Measurements from ENCODE around the gene HBE1. TPM values are rescaled to one million over a fixed set of nuclear protein-coding genes. Genes with fewer than 3 reads are reported as not detected.

Gene HBE1
- total and polyA plus RNA-seq, 2 experiments from 2014 or later = not detected

DNA sequence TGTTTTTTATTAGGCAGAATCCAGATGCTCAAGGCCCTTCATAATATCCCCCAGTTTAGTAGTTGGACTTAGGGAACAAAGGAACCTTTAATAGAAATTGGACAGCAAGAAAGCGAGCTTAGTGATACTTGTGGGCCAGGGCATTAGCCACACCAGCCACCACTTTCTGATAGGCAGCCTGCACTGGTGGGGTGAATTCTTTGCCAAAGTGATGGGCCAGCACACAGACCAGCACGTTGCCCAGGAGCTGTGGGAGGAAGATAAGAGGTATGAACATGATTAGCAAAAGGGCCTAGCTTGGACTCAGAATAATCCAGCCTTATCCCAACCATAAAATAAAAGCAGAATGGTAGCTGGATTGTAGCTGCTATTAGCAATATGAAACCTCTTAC lies 44.3 kb downstream of the HBE1 start:
- Histone ChIP-seq H3K4me1 (ENCODE audit: insufficient read depth) (no peaks in the 10 kb centered on the region), H3K27me3 (ENCODE audit: insufficient read depth) (no peaks in the 10 kb centered on the region), H3K9me2 (ENCODE audit: insufficient read depth) (no peaks in the 10 kb centered on the region), H3K27ac (ENCODE audit: low read depth) (no peak overlapping the region), H2AFZ (no peak overlapping the region), H3K4me3 (no peak overlapping the region), H3K36me3 (ENCODE audit: insufficient read depth) (no peaks in the 10 kb centered on the region), H3K4me2 (no peak overlapping the region), H3K79me2 (replicated peaks; ENCODE audit: insufficient read depth) (no peaks in the 10 kb centered on the region), H3F3A (replicated peaks; ENCODE audit: low read depth) (no peaks in the 10 kb centered on the region), H4K20me1 (replicated peaks; ENCODE audit: insufficient read depth) (no peaks in the 10 kb centered on the region)
- no peak for ATAC-seq
- Mint-ChIP-seq H3K27ac (no peak overlapping the region), H3K27me3 (ENCODE audit: insufficient read depth, low read depth, poor library complexity) (no peaks in the 10 kb centered on the region), H3K9me3 (peaks cover 25% of the 10 kb centered on the region), H3K36me3 (ENCODE audit: low read depth) (peaks cover 12% of the 10 kb centered on the region; the same call in 2 of the 3 replicates), H3K4me3 (no peak overlapping the region), H3K4me1 (no peaks in the 10 kb centered on the region)
- no peak for TF ChIP-seq CREB1 (CRISPR knock-in tag; IDR thresholded peaks at IDR 0.05; ENCODE audit: low read depth)
- no peak for TF ChIP-seq POLR2AphosphoS5 (IDR thresholded peaks at IDR 0.05; ENCODE audit: low read depth)
- TF ChIP-seq, protein P1, sequence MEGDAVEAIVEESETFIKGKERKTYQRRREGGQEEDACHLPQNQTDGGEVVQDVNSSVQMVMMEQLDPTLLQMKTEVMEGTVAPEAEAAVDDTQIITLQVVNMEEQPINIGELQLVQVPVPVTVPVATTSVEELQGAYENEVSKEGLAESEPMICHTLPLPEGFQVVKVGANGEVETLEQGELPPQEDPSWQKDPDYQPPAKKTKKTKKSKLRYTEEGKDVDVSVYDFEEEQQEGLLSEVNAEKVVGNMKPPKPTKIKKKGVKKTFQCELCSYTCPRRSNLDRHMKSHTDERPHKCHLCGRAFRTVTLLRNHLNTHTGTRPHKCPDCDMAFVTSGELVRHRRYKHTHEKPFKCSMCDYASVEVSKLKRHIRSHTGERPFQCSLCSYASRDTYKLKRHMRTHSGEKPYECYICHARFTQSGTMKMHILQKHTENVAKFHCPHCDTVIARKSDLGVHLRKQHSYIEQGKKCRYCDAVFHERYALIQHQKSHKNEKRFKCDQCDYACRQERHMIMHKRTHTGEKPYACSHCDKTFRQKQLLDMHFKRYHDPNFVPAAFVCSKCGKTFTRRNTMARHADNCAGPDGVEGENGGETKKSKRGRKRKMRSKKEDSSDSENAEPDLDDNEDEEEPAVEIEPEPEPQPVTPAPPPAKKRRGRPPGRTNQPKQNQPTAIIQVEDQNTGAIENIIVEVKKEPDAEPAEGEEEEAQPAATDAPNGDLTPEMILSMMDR (conservative IDR thresholded peaks at IDR 0.05; ENCODE audit: low read depth in 2 of 2) = no peak
- TF ChIP-seq ZNF114 (CRISPR knock-in tag; IDR thresholded peaks at IDR 0.05) = no peak
- TF ChIP-seq JUNB (IDR thresholded peaks at IDR 0.05; ENCODE audit: unreplicated experiment) = no peak
- TF ChIP-seq, protein P2, sequence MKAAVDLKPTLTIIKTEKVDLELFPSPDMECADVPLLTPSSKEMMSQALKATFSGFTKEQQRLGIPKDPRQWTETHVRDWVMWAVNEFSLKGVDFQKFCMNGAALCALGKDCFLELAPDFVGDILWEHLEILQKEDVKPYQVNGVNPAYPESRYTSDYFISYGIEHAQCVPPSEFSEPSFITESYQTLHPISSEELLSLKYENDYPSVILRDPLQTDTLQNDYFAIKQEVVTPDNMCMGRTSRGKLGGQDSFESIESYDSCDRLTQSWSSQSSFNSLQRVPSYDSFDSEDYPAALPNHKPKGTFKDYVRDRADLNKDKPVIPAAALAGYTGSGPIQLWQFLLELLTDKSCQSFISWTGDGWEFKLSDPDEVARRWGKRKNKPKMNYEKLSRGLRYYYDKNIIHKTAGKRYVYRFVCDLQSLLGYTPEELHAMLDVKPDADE (IDR thresholded peaks at IDR 0.05) = no peak
- TF ChIP-seq STAT1 (IDR thresholded peaks at IDR 0.05; ENCODE audit: unreplicated experiment) = no peak
- no peak for TF ChIP-seq NANOG (IDR thresholded peaks at IDR 0.05; ENCODE audit: borderline replicate concordance)
- TF ChIP-seq, protein P3, sequence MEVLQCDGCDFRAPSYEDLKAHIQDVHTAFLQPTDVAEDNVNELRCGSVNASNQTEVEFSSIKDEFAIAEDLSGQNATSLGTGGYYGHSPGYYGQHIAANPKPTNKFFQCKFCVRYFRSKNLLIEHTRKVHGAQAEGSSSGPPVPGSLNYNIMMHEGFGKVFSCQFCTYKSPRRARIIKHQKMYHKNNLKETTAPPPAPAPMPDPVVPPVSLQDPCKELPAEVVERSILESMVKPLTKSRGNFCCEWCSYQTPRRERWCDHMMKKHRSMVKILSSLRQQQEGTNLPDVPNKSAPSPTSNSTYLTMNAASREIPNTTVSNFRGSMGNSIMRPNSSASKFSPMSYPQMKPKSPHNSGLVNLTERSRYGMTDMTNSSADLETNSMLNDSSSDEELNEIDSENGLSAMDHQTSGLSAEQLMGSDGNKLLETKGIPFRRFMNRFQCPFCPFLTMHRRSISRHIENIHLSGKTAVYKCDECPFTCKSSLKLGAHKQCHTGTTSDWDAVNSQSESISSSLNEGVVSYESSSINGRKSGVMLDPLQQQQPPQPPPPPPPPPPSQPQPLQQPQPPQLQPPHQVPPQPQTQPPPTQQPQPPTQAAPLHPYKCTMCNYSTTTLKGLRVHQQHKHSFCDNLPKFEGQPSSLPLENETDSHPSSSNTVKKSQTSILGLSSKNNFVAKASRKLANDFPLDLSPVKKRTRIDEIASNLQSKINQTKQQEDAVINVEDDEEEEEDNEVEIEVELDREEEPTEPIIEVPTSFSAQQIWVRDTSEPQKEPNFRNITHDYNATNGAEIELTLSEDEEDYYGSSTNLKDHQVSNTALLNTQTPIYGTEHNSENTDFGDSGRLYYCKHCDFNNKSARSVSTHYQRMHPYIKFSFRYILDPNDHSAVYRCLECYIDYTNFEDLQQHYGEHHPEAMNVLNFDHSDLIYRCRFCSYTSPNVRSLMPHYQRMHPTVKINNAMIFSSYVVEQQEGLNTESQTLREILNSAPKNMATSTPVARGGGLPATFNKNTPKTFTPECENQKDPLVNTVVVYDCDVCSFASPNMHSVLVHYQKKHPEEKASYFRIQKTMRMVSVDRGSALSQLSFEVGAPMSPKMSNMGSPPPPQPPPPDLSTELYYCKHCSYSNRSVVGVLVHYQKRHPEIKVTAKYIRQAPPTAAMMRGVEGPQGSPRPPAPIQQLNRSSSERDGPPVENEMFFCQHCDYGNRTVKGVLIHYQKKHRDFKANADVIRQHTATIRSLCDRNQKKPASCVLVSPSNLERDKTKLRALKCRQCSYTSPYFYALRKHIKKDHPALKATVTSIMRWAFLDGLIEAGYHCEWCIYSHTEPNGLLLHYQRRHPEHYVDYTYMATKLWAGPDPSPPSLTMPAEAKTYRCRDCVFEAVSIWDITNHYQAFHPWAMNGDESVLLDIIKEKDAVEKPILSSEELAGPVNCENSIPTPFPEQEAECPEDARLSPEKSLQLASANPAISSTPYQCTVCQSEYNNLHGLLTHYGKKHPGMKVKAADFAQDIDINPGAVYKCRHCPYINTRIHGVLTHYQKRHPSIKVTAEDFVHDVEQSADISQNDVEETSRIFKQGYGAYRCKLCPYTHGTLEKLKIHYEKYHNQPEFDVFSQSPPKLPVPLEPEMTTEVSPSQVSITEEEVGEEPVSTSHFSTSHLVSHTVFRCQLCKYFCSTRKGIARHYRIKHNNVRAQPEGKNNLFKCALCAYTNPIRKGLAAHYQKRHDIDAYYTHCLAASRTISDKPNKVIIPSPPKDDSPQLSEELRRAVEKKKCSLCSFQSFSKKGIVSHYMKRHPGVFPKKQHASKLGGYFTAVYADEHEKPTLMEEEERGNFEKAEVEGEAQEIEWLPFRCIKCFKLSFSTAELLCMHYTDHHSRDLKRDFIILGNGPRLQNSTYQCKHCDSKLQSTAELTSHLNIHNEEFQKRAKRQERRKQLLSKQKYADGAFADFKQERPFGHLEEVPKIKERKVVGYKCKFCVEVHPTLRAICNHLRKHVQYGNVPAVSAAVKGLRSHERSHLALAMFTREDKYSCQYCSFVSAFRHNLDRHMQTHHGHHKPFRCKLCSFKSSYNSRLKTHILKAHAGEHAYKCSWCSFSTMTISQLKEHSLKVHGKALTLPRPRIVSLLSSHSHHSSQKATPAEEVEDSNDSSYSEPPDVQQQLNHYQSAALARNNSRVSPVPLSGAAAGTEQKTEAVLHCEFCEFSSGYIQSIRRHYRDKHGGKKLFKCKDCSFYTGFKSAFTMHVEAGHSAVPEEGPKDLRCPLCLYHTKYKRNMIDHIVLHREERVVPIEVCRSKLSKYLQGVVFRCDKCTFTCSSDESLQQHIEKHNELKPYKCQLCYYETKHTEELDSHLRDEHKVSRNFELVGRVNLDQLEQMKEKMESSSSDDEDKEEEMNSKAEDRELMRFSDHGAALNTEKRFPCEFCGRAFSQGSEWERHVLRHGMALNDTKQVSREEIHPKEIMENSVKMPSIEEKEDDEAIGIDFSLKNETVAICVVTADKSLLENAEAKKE (CRISPR knock-in tag; IDR thresholded peaks at IDR 0.05) = no peak
- no peak for TF ChIP-seq ZNF331 (CRISPR knock-in tag; IDR thresholded peaks at IDR 0.05; ENCODE audit: low read depth)
- TF ChIP-seq, protein P4, sequence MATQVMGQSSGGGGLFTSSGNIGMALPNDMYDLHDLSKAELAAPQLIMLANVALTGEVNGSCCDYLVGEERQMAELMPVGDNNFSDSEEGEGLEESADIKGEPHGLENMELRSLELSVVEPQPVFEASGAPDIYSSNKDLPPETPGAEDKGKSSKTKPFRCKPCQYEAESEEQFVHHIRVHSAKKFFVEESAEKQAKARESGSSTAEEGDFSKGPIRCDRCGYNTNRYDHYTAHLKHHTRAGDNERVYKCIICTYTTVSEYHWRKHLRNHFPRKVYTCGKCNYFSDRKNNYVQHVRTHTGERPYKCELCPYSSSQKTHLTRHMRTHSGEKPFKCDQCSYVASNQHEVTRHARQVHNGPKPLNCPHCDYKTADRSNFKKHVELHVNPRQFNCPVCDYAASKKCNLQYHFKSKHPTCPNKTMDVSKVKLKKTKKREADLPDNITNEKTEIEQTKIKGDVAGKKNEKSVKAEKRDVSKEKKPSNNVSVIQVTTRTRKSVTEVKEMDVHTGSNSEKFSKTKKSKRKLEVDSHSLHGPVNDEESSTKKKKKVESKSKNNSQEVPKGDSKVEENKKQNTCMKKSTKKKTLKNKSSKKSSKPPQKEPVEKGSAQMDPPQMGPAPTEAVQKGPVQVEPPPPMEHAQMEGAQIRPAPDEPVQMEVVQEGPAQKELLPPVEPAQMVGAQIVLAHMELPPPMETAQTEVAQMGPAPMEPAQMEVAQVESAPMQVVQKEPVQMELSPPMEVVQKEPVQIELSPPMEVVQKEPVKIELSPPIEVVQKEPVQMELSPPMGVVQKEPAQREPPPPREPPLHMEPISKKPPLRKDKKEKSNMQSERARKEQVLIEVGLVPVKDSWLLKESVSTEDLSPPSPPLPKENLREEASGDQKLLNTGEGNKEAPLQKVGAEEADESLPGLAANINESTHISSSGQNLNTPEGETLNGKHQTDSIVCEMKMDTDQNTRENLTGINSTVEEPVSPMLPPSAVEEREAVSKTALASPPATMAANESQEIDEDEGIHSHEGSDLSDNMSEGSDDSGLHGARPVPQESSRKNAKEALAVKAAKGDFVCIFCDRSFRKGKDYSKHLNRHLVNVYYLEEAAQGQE (IDR thresholded peaks at IDR 0.05; ENCODE audit: unreplicated experiment) = no peak
- no peak for TF ChIP-seq EZH2 (IDR thresholded peaks at IDR 0.05; ENCODE audit: low read depth, unreplicated experiment)
- TF ChIP-seq EZH2phosphoT487 (IDR thresholded peaks at IDR 0.05; ENCODE audit: unreplicated experiment) = no peak
- no peak for DNase-seq (ENCODE audit: low spot score)
